Measurements from ENCODE around the gene ZNF652.
"Not testable (repeated sequence)": the region's sequence is repeated elsewhere in the genome, so short reads cannot be mapped to it uniquely, and the experiment has no call there.

The ZNF652 gene

DNA sequence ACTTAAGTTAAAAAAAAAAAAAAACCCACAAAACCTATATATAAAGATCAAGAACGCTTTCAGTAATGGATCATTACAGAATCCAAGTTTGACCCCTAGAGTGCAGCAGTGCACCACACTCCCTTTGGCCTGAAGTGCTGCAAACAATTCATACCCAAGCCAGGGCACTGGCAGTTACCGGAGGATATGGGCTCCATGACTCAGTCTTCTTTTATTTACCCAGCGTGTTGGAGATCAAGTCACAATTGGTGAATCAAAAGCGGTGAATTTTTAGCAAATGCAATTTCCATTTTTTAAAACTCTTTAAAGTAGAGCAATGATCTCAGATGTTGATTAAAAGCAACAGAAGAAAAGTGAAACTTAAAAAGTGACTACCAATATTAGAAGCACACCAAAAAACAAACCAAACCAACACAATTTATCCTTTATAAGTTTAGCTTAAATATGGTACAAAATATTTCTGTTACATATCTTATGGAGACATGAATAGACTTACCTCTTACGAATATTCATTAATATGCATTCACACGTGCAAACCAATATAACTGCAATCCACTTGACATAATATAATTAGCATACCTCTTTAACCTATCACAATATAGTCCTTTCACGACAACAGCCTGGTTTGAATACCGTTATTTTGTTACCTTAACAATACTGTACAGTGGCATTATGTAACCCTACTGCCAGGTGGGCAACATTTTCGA, 46.3 kb downstream of the ZNF652 start:
- peak; percentile 59 to 63 for DNase-seq (ENCODE audit: low read depth in 2 of 2)

DNA sequence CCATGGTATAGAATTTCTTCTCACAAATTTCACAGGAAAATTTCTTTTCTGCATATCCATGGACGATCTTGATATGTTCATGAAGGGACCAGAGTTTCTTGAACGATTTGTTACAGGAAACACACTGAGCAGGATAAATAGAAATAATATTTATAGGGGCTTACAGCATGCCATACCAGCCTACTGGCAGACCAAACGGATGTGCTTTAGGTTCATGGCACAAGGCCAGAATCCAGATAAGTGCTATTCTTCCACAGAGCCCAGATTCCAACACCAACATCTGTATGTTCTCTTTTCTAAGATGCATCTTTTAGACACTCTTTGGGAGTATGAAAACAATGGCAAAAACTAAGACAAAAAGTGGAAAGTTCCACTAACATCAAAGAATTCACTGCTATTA, 49.3 kb downstream of the ZNF652 start:
- no peak for DNase-seq (ENCODE audit: low read depth in 2 of 2)

DNA sequence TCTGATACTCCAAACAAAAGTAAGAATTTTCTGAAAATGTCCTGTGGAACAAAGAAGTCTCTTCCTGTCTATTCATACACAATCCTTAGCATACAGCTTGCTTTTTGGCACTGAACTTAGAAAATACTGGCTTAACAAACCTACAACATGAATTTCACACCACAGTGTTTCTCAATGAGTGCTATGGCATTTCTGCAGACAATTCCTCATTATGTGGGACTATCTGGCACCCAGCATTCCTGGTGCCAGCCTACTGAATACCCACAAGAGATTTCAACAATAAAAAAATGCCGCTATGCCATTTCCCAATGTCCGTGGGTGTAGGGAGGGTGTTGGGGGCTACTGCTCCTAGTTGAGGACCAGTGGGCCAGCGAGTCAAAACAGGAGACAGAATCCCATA, 62.1 kb downstream of the ZNF652 start:
- DNase-seq (ENCODE audit: low read depth in 2 of 2), result no peak

DNA sequence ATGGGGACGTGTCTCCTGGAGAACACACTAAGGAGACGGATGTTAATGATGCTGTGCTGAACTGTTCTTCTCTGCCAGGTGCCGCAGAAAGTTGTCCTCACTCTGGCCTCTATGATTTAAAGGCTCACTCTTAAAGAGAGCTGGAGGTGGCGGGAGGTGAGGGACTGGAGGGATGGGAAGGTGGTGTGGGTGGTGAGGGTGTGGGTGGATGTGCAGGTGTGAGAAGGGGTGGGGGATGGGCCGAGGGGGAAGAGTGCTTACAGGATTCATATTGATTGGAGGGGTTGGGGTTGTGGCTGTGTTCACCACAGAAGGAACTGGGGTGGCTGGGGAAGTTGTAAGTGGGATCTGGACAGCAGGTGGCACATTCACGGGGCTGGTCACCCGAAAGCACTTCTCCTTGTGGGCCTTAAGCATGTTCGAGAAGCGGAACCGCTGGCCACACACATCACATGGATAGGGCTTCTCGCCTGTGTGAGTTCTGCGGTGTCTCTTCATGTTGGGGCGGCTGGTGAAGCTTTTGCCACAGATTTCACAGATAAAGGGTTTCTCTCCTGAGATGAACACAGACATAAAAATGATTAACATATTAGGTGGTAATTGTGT, 63.6 kb downstream of the ZNF652 start:
- no peak for DNase-seq (ENCODE audit: low read depth in 2 of 2)

DNA sequence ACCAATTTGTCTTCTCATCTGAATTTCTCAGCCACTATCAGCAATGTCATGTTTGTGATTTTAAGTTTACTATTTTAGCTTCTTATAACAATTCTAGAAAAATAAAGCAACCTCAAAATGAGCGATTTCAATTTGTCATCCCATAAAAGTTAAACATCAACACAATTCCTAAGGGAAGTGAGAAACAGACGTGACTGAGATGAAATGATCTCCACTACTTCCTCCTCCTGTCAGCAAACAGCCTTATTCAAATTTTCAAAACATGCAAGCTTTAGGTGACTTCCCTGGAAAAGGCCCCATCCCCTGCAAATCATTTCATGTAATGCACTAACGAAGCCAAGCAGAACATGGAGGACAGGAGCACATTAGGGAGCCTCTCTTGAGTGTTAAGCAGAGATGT, 64.9 kb downstream of the ZNF652 start:
- DNase-seq (ENCODE audit: low read depth in 2 of 2), result no peak

DNA sequence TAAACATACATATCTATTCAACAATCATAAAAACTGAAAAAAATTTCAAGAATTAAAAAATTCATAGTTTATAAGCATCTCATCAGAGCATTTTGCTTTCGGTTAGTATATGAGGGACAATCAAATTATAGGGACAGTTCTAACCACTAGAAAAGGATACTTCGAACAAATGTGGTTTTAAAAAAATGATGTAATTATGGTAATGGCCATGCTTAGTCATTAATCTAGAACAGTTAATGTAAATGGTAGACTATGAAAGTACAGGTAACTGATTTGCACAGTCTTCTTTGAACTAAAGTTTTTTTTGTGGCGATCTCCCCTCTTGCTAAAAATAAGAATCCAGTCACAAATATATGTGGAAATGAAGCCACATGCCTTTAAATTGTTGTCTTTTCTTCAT, 67.9 kb downstream of the ZNF652 start:
- DNase-seq (ENCODE audit: low read depth in 2 of 2), result no peak

DNA sequence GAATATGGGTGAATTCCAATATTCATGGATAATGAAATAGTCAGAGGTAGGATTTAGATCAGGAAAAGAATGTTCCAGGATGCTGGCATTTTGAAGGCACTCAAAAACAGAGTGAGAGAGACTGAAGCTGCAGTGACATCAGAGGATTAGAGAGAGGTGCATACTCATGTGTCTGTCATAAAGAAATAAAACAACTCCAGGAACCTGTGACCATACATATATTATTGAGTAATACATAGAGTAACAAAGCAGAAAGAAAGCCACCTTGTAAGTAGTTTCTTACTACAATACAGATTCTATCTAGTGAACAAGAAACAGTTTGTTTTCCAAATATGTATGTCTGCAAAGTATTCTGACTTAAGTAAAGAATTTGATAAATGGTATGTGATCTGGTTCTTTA, 69.1 kb downstream of the ZNF652 start:
- DNase-seq (ENCODE audit: low read depth in 2 of 2), result no peak

DNA sequence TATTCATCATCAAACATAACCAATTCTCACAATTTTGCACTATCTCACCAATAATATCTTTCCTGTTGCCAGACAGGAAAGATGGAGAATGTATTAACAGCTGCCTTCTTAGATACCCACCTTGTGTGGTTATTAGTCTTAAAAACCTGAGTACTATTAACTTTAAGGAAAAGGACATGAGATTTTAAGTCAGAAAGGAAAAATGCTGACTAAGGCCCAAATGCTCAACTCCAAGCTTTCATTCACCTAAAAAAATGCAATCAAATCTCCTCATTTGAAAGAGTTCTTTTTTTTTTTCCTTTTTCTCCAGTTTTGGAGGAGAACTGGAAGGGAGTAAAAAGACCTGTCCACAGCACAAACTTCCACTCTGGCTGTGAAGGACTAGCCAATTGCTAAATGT, 70.1 kb downstream of the ZNF652 start:
- DNase-seq (ENCODE audit: low read depth in 2 of 2), result no peak

DNA sequence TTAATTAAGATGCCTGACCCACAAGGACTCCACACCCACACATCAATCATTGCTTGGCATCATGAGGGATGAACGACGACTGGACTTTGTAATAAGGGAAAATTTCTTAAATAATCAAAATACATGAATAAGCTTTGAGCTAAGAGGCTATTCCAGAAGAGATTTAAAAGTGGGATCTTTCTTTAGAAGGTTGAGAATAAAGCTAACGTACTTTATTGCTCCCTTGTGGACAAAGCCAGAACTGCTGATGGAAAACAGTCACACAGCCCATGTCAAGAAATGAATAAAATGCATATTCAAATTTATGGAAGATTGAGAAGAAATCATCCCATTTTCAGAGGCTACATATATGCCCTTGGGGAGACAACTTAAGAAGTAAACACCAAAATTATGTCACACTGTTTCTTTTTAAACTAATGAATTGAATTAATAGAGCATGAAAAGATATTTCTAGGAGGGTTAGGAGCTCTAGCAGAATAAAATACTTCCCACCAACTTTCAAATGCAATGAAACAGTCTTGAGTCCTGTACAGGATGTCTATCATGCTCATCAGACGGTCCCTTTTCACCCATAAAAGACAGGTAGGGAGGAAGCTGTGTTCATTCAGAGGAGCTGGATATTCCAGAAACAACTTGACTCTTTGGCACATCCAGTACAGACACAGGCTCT, 71.2 kb downstream of the ZNF652 start:
- no peak for DNase-seq (ENCODE audit: low read depth in 2 of 2)

DNA sequence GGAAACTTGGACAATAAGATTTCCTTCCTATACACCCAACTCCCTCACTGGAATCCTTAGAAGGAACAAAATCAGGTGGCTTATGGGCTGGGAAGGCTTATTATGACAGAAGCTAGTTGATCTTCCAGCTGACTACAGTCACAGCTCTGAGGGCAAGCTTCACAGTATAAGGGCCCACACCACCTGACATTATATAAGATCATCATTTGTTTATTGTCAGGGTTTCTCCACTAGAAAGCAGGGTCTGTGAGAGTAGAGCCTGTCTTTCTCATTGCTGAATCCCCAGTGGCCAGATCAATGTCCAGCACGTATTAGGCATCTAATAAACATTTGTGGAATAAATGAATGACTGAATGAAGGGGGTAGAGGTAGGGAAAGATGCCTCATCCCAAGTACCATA, 73.7 kb downstream of the ZNF652 start:
- no peak for DNase-seq (ENCODE audit: low read depth in 2 of 2)

DNA sequence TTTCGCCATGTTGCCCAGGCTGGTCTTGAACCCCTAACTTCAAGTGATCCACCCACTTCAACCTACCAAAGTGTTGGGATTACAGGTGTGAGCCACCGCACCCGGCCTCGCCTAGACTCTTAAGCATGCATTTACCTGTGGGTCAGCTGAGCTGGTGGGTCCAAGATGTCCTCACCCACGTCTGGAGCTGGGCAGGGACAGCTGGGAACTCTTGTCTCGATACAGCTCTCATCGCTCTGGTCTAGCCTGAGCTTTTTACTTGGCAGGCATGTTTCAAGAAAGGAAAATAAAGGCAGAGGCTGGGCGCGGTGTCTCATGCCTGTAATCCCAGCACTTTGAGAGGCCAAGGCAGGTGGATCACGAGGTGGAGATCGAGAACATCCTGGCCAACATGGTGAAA, 74.6 kb downstream of the ZNF652 start:
- no peak for DNase-seq (ENCODE audit: low read depth in 2 of 2)

DNA sequence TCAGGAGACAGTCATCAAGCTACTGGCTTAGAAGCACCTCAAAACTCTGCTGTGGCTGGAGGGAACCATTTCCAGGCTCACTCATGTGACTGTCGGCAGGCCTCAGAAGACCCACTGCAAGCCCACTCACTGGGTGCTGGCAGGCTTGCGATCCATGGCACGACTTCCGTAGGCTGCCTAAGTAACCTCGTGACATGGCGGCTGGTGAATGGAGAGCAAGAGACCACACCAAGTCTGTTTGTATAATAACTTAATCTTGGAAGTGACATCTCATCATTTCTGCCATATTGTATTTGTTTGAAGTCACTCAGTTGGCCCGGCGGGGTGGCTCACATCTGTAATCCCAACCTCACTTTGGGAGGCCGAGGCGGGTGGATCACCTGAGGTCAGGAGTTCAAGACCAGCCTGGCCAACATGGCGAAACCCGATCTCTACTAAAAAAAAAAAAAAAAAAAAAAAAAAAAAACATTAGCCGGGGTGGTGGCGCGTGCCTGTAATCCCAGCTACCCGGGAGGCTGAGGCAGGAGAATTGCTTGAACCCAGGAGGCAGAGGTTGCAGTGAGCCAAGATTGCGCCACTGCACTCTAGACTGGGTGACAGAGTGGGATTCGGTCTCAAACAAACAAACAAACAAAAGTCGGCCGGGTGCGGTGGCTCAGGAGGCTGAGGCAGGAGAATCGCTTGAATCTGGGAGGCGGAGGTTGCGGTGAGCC, 75.6 kb downstream of the ZNF652 start:
- not testable (repeated sequence) for DNase-seq (ENCODE audit: low read depth in 2 of 2)

DNA sequence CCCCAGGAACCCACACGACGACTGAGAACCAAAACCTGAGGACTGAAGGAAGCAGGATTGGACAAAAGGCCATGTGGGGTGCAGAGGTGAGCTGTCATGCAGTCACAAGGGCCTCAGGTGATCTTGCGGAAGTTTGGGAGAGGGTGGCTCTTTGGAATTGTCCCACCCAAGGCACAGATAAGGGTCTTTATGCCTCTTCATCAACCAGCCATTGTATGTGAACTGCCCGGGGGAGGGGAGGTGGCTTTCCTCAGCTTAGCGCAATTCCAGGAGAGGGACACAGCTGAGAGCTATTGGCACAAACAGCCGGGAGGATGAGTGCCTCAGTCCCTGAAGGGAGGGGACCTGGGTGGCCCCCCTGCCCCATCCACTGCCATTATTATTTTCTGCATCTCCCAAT, 76.3 kb downstream of the ZNF652 start:
- DNase-seq (ENCODE audit: low read depth in 2 of 2), result no peak

DNA sequence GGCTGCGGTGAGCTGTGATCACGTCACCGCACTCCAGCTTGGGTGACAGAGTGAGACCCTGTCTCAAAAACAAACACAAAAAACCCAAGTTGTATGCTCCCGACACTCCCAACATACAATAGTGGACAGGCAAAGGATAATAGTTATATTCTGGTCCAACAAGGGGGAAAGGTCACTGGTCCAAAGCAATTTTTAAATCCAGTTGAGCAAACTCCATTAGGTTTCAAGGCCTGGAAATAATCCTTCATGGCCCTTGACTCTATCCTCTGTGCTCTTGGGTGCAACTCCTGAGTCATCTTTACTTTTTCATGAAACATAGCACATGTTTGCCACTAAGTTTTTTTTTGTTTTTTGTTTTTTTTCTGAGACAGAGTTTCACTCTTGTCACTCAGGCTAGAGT, 81.1 kb downstream of the ZNF652 start:
- DNase-seq (ENCODE audit: low read depth in 2 of 2), result no peak

DNA sequence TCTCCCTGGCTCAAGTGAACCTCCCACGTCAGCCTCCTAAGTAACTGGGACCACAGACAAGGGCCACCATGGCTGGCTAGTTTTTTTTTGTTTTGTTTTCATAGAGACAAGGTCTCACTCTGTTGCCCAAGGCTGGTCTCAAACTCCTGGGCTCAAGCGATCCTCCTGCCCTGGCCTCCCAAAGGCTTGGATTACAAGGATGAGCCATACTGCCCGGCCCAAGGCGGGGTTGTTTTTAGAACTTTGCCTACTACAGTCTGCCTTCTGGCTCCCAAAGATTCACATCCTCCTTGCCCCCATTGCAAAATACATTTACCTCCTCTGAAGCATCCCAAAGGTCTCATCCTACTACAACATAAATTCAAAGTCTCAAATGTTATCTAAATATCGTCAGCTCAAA, 82.0 kb downstream of the ZNF652 start:
- no peak for DNase-seq (ENCODE audit: low read depth in 2 of 2)

DNA sequence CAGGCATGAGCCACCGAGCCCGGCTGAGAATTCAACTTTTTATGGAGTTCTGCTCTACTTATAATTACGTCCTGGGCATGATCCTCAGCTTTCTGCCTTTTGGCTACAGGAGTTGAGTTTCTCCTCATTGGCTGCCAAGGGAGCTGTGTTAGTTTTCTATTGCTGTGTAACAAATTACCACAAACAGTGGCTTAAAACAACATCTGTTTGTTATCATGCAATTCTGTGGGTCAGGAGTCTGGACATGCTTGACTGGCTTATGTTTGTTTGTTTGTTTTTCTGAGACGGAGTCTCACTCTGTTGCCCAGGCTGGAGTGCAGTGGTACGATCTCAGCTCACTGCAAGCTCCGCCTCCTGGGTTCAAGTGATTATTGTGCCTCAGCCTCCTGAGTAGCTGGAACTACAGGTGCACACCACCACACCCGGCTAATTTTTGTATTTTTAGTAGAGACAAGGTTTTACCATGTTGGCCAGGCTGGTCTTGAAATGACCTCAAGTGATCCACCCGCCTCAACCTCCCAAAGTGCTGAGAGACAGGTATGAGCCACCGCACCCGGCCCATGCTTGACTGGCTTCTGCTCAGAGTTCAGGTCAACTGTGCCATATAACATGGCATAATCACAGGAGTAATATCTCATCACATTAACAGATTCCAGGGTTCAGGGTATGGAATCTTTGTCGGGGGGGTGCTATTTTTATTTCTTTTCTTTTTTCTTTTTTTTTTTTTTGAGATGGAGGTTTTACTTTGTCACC, 82.6 kb downstream of the ZNF652 start:
- not testable (repeated sequence) for DNase-seq (ENCODE audit: low read depth in 2 of 2)

DNA sequence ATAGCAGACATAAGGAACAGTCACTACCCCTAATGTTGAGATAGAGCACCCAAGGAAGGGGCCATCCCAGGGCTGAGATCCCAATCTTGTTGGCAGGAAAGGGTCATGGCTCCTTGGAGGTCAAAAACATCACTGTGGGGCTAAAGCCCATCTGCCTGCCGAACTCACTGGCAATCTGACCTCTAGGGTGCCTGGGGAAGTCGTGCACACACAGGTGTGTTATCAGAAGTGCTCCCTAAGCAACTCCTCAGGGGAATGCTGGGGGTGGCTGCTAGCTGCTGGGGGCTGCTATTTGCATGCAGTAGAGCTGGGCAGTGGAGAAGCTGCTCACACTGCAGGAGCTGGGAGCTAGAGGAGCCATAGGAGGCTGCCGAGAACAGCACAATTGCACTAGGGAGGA, 84.0 kb downstream of the ZNF652 start:
- DNase-seq (ENCODE audit: low read depth in 2 of 2), result no peak

DNA sequence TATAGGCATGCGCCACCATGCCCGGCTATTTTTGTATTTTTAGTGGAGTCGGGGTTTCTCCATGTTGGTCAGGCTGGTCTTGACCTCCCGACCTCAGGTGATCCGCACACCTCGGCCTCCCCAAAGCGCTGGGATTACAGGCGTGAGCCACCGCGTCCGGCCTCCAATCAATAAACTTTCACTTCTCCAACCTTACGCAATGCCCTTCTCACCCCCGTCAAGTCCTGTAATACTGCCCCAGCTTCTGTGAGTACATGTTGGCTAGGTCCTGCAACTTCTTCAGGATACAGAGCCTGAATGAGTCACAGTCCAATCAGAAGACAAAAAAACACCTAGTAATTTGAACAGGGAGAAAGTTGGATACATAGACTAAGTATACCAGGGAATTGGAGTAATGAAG, 84.4 kb downstream of the ZNF652 start:
- no peak for DNase-seq (ENCODE audit: low read depth in 2 of 2)

DNA sequence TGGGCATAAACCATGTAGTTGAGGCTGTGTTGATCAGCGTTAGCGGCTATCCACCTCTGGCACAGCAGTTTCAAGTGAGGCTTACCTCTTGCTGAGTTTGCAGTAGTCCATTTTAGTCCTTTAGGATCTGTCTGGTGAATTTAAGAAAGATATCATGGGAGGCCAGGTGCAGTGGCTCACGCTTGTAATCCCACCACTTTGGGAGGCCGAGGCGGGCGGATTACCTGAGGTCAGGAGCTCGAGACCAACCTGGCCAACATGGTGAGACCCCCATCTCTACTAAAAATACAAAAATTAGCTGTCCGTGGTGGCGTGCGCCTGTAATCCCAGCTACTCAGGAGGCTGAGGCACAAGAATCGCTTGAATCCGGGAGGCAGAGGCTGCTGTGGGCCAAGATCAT, 86.1 kb downstream of the ZNF652 start:
- not testable (repeated sequence) for DNase-seq (ENCODE audit: low read depth in 2 of 2)

DNA sequence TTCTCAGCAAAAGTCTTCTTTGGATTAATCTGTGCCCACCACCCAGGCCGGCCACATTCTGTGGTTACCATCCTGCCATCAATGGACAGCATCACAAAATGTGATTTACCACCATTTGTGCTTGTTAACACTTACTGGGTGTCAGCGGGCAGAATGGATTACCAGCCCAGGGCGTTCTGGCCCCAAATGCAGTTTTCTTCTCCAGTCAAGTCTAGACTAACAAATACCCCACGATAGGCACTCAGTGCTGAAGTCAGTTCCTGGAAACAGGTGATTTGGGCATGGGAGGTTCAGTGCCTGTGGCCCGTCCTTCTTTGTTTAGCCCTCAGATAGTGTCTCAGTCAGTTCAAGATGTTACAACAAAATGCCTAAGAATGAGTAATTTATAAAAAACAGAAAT, 92.7 kb downstream of the ZNF652 start:
- DNase-seq (ENCODE audit: low read depth in 2 of 2), result no peak

DNA sequence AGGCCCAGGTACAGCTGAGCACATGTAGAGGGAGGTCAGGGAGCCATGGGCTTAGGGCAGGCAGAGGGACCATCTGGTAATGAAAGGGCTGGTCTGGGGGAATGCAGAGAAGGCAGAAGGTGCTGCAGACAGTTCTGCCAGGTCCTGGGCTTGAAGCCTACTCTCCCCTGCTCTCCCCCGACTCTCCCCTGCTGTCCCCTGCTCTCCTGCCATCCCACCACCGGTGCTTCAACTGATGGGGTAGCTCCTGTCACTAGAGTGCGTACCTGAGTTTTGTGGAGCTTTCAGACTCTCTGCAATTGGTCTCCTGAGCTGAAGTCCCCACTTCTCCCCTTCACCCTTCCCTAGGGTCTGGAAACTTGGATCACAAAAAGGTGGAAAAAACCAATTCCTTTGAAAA, 94.1 kb downstream of the ZNF652 start:
- no peak for DNase-seq (ENCODE audit: low read depth in 2 of 2)

DNA sequence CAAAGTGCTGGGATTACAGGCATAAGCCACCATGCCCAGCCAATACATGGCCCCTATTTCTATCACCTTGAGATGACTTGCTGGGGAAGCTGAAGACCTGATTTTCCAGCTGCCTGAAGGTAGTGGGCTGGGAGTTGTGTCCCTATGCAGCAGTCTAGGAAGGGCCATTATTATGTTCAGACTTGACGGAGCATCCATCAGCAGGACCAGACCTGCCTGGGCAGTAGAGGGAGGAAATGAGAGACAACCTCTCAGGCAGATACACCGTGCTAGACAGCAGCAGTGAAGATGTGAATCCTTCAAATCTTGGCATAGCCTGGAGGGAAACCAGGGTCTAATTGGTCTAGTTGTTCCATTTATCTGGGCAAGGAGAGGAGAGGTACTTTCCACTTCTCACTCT, 95.8 kb downstream of the ZNF652 start:
- DNase-seq (ENCODE audit: low read depth in 2 of 2), result no peak

All from stimulated activated CD8-positive, alpha-beta memory T cell treated with anti-CD3 and anti-CD28 coated beads, Interleukin-2, amount 100 ng/mL, for 1 hour (primary cell).